Measurements from ENCODE around the gene ZNF497.
A peak's percentile ranks its signal among the peaks of the same experiment; 100 is the strongest.
"Not testable (repeated sequence)": the region's sequence is repeated elsewhere in the genome, so short reads cannot be mapped to it uniquely, and the experiment has no call there.

Gene ZNF497

DNA sequence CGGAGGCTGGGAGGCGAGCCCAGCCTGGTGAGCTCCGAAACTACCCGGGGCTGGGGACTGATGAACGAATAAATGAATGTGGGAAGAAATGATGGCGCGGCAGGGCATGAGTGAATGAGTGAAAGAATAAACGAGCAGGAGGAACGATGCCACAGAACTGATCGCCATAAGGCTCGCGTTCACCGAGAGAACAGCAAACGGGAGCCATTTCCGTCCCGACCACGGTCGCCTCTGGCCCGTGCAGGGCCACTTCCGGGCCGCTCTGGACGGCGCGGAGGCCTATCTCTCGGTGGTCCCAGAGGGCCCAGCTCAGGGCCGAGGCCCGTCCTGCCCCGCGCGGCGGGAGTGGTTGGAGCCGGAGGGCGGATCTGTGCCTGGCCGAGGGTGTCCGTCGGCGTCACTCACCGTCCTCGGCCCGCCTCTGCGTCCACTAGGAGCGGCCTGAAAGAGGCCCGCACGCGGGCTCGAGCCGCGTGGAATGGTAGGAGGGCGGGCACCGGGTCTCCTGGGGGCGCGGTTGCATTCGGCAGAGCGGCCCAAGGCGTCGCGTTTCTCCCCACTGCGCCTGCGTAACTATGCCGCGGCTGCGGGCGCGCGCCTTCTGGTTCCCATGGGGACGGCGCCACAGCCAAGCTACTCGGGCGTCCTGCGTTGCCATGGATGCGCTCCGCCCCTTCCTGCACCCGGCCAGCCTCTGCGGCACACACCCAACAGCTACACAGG, at the start of gene ZNF497:
TSS of gene ZNF497 (minus strand) at position 480 of the 723 bp plus-strand sequence. CDS start 5,116 bp downstream, outside the sequence.
- peak; percentile 99 for DNase-seq (ENCODE audit: low read depth, low spot score)

DNA sequence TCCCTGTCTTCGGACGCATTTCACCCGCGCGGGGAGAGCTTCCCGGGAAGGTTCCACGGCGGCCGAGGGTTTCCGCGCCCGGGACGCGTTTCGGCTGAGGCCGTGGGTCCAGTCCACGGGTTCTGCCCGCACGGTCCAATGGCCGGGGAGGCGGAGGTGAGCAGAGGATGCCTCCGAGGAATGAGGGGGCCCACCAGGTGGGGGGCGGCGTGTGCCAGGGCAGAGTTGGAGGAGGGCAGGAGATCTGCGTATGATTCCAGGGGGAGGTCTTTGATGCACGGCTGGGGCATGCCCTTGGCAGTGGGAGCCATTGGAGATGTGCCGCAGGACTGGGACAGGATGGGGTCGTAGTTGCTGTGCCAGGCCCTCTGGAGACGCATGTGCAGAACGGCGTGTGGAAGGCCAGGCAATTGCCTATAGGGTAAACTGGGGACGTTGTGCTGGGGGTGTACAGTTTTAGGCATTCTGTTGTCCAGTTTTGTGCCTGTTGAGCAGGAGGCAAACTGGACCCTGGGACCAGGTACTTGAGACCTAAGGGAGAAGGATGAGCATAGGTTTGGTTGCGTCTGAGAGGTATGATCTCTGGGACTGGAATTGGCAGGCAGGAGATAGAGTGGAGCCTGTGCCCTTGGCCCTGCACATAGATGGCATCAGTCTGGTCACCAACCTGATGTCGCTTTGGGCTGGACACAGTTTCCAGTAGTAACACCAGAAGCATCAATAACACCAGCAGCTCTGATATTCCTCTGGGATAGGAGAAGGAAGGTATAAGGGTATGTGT, 46.6 kb upstream of the ZNF497 start:
- DNase-seq (ENCODE audit: low read depth, low spot score), result peak; percentile 49

DNA sequence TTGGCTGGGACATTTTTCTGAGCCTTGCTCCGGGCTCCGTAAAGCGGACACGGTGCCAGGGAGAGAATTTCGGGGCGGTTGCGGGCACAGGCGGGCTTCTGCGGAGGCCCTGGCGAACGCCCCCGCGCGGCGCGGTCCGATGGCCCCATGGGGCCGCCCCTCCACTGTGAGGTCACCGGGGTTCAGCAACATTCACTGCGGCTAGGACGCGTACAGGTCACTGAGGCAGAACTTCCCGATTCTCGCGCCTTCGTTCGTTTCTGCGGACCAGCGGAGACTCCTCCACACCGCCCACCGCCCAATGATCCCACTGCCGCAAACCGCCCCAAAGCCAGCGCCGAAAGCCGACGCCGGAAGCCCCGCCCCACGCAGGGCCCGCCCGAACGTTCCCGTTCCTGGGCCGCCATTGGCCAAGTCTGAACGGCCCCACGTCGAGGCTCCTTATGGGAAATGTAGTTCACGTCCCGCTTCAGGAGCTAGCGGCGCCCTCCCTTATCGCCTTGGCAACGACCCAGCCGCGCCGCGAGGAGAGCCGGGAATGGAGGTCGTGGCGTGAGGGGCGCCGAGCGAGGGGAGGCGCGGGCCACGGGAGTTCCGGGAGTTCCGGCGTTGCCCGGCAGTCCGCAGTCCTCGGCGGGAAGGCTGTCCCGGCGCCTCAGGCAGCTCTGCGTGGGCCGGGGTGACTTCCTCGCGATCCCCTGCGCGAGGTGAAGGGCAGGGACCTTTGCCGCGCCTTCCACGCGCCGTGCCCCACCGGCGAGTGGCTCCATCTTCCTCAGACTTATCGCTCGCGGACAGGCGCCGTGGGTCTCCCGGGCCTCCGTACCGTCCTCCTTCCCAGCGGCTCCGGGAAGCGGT, 45.8 kb upstream of the ZNF497 start, which contains the start of gene ZNF584:
TSS of gene ZNF584 (plus strand) at position 498 of the 858 bp plus-strand sequence. CDS start 499 bp downstream, outside the sequence.
- DNase-seq (ENCODE audit: low read depth, low spot score), result peak; percentile 97

DNA sequence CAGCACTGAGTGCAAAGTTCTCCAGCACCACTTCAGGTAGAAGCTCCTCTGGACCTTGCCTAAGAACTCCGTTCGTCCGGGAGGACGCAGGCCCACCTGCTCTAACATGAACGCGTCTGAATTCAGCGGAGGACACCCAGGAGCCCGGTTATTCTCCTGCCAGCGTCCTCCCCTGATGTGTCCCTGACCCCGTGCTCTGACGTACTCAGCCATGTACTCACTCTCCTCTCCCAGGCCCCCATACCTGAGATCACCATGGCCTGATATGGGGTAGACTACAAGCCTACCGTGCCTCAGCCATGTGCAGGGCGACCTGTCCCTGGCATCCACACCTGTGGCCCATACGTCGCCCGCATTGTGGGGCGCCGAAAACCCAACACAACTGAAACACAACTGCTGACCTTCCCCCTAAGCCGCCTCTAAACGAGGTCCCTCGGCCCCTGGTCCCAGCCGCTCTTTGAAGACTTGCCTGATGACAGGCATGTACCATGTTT, 45.2 kb upstream of the ZNF497 start:
- DNase-seq (ENCODE audit: low read depth, low spot score), result no peak

DNA sequence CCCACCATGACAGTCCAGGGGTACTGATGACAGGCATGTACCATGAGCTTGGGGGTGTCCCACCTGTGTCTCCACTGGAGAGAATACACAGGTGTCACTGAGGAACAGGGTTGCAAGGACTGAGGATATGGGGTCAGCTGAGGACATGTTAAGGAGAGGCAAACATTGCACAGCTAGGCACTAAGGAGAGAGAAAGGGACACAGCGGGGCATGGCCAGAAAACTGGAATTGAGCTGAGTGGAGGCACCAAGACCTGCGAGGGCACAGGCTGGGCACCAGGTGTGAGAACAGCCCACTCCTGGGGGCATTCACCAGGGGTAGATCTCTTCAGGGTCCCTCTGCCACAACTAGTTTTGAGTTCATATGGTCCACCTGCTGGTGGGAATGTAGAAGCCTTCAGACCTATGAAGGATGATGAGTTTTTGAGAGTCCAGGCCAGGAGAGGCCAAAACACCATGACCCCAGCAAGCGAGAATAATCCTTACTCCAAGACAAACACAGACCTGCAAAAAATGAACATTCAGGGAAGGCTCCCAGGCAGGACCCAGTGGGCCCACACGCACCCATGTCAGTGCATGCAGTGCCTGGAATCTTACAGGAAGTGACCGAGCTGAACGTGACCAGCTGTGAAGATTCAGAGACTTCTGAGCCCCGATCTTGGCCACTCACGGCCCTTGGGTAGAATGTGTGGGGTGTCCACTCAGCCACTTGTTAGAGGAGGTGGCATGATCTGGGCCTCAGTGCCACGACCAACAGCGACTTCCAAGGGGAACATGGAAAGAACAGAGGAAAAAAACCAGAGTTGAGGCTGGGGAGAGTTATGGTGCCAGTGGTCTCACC, 44.5 kb upstream of the ZNF497 start:
- no peak for DNase-seq (ENCODE audit: low read depth, low spot score)

DNA sequence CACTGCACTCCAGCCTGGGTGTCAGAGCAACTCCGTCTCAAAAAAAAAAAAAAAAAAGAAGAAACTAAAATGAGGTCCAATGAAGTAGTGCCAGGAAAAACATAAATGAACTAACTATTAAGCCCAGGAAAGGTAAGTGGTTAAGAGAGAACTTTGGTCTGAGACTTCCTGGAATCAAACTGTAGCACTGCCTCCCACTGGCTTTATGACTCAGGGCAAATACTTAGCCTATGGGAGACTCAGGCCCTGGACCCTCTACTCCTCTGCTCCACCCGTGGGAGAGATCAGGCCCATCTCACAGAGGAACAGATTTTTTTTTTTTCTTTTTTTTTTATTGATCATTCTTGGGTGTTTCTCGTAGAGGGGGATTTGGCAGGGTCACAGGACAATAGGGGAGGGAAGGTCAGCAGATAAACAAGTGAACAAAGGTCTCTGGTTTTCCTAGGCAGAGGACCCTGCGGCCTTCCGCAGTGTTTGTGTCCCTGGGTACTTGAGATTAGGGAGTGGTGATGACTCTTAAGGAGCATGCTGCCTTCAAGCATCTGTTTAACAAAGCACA, 41.4 kb upstream of the ZNF497 start:
- DNase-seq (ENCODE audit: low read depth, low spot score), result not testable (repeated sequence)

DNA sequence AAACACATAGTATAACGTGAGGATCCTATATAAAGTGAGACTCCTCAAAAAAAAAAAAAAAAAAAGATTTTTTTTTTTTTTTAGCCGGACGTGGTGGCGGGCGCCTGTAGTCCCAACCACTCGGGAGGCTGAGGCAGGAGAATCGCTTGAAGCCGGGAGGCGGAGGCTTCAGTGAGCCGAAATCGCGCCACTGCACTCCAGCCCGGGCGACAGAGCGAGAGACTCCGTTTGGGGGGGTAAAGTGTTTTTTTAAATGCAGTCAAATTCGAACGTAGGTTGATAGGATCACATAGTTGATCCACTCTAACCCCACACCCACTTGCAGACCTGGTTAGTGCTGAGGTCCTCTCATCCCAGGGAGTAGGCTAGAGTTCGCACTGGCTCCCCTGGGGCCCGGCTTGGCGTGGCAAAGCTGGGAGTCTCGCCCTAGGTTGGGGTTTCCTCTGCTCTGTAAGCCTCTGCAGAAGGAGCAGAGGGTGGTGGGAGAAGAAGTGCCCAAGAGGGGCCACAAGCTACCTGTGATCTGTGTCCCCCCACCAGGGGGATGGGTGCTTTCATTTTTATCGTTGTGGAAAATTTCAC, 39.4 kb upstream of the ZNF497 start:
- DNase-seq (ENCODE audit: low read depth, low spot score), result no peak

DNA sequence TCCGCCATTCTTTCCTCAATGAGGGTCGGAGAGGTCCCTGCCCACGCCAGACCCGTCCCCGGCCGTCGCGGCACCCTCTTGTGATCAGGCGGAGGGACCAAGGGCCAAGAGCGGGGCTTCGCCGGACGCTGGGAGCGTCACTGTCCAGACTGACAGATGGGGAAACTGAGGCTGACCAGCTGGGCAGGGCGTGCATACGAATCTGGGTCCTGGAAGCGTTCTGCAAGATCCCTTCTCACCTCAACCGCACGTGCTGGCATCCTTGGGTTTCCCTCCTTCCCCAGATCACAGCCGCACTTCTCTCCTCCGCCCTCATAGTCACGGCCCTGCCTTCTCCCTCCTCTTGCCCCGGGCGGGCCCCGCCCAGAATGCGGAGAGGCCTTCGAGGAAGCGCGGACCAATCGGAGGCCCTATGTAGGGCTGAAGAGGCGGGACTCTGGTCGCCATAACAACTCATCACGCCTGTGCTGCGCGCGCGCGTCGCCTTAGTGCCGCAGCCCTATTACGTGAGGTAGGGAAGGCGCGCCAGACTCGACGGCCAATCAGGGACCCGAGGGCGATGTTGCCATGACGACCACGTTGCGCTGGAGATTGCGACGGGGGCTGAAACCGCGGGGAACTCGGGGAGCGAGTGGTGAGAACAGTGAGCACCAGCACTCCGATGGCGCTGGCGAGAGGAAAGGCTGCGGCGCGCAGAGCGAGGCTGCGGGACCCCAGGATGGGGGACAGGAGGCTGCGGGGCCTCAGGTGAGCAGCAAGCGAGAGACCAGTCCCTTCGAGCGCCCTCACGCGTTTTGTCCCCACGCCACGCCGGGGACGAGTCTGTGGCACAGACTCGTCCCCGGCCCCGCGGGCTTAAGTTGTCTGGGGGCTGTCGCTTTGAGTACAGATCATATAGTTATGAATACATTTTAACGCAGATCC, 38.6 kb upstream of the ZNF497 start:
- peak; percentile 100 for DNase-seq (ENCODE audit: low read depth, low spot score)

DNA sequence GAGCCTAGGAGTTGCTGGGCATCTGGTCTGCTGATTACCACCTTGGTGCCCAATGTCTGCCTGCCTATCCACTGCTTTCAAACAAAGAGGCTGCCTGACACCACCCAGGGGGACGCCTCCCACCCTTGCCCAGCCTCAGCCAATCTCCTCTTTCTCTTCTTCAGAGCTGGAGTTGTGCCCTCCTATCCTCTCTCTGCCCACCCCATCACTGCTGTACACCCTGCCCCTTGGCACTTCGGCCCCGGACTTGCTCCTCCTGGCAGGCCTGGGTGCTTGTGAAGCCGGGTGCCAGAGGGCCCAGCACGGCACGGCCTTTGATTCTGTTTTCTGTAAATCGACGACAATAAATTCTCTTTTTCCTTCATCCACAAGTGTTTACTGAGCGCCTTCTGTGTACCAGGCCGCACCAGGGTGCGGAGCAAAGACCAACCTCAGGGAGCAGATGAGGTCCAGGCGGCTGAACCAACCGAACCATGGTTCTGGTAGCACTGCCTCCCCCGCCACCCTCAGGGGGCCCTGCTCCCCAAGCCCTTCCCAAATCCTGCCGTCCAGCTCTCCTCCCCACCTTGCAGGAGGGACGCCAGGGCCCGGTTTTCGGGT, 37.9 kb upstream of the ZNF497 start:
- peak; percentile 43 for DNase-seq (ENCODE audit: low read depth, low spot score)

DNA sequence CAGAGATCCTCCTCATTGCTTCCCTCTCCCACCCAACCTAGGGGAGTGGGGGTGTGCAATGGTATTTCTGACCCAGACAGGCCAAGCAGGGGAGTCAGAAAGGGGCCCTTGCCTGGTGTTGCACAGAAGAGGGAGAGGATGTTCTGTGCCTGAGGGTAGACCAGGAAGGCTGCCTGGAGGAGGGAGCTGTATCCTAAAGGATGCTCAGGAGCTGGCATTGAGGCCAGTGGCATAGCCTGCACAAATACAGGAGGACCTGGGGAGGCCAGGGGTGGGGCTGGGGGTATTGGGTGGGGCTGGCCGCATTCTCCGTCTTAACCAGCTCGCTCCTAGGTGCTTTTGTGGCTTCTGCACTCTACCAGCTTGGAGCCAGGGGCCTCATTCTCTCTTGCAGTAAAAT, 37.4 kb upstream of the ZNF497 start:
- DNase-seq (ENCODE audit: low read depth, low spot score), result no peak

DNA sequence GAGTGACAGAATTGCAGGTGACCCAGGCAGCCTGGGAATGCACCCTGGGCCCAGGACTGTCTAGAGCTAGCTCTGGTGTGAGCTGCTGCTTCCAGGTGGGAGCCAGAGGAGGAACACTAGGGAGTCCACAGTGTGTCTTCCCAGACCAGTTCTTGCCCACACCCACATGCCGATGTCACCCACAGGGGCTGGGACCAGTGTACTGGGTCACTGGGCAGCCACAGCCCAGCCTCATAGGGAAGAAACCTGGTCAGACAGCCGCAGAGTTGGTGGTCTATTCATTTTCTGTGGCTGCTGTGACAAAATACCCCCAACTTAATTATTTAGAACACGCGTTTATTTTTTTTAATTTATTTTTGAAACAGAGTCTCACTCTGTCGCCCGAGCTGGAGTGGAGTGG, 36.0 kb upstream of the ZNF497 start:
- no peak for DNase-seq (ENCODE audit: low read depth, low spot score)

DNA sequence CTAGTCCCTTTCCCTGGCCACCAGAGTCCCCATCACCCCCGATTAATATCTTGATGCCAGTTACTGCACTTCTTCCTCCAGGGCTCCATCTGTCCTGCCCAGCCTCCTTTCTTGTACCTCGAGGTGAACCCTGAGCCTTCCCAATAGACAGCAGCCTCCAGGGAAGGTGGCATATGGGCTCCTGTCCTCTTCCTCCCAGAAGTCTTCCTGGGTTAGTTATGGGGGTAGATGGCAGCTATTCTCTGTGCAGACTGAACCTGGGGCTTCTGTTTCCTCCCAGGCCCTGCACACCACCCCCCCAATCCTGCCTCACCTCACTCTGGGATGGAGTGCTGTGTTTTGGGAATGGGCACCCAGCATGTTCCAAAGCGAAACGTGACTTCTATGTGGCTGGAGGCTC, 35.5 kb upstream of the ZNF497 start:
- no peak for DNase-seq (ENCODE audit: low read depth, low spot score)

DNA sequence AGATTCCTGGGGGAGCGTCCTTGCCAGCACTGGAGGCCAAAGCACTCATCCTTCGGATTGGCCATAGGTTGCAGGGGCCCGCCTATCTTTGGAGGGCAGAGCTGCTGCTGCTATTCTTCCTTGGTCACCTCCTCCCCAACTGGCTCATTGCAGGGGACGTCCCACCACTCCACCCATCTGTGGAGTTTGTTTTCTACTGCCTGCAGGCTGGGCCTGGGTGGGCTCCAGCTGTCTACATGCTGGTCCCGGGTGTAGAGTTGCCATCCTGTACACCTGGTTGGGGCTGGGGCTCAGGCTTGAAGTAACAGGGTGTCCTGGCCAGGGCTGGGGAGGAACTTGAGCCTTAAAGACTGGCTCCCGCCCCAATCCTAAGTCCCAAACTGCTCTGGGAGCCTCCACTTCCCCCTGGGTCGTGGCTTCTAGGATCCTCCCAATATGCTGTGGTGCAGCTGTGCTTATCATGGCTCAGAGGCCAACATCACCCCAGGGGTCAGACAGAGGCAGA, 35.0 kb upstream of the ZNF497 start:
- no peak for DNase-seq (ENCODE audit: low read depth, low spot score)

DNA sequence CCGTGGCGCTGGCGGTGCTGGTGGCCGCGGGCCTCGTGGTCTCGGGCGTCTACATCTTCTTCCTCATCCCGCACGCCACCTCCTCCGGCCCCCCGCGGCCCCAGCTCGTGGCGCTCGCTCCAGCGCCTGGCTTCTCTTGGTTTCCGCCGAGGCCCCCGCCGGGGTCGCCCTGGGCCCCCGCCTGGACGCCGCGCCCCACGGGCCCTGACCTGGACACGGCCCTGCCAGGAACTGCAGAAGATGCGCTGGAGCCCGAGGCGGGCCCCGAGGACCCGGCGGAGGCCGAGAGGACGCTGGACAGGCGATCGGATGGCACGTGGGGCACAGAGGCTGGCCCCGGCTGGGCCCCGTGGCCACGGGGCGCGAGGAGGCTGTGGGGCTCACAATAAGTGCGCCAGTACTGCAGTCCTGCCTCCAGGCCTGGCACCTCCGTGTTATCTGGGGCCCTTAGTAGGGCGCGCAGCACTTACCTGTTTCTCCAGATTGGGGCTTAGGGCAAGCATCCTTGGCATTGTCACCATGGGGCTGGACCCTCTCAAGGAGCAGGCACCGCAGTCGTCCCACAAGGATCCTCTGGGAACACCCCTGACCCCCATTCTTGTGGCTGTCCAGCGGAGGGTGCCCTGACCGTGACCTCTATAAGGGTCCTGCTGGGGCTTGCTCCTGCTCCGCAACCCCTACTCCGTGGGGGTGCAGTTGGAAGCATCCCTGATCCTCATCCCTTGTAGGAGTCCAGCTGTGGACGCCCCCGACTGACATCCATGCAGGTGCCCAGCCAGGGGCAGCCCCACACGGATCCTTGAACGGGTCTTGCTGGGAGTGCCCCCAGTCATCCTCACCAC, 34.4 kb upstream of the ZNF497 start:
- no peak for DNase-seq (ENCODE audit: low read depth, low spot score)

DNA sequence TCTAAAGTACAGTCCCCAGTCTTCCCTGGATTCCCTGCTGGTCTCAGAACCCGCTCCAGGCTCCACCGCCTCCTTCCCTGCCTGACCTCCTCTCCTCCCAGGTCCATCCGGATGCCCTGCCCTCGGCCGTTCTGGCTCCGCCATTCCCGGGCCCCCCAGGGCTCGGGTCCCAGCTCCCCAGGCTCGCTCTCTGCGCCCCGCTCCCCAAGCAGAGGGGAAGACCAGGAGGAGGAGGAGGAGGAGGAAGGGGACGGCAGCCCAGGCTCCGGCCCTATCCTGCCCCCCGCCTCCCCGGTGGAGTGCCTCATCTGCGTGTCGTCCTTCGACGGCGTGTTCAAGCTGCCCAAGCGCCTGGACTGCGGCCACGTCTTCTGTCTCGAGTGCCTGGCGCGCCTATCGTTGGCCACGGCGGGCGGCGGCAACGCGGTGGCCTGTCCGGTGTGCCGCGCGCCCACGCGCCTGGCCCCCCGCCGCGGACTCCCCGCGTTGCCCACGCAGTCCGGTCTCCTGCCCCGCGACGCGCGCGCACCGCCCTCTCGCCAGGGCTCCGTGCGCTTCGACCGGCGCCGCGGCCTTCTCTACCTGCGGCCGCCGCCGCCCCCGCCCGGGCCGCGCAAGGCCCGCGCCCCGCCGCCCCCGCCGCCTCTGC, 33.6 kb upstream of the ZNF497 start:
- DNase-seq (ENCODE audit: low read depth, low spot score), result peak; percentile 41

DNA sequence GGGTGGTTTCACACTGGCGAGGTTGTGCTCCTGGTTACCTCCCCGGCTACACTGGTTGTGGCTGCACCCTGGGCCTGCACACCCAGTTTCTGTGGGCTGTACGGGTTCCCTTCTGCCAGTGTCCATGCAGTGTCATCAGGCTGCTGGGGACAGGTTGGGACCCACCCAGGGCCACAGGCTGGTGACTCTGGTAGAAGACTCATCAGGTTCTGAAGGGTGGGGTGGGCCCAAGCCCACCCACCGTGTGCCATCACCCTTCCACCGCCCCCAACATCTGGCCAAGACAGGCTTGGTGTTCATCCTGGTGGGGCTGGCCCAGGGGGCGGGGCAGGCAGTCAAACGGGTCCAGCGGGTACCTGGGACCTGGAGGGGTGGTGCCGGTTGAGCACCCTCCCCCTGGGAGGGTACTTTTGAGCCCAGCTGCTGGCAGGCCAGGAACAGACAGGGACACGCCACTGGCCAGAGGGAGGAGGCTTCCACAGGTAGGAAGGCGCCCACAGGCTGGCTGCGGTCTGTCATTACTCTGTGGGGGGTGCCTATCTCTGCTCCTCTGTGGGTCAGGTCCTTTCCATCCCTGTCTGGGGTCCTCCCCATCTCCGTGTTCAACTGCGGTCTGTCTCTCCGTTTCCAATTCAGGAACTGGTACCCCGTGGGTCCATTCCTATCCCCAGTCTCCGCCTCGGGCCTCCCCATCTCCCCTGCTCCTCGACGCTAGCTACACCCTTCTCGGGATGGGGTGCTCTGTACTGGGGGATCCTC, 32.8 kb upstream of the ZNF497 start, which contains the start of gene RNF225:
TSS of gene RNF225 (plus strand) at position 437 of the 759 bp plus-strand sequence. CDS start 434 bp downstream, outside the sequence.
- DNase-seq (ENCODE audit: low read depth, low spot score), result no peak
